22Rv1 (cell line): ENCODE results near the gene STOML1.
A peak's percentile ranks its signal among the peaks of the same experiment; 100 is the strongest.

ENCODE experiments used
- ZFX ChIP-seq: fragments of 450-650 bp; IDR thresholded peaks from 2 replicates; pipeline ENCODE4 v1.6.1; 2017; ENCODE audit warnings: antibody characterized with exemption, borderline replicate concordance
- TF ChIP-seq, protein P1 (sequence below): fragments of 450-650 bp; IDR thresholded peaks from 2 replicates; pipeline ENCODE4 v1.5.1; 2017; ENCODE audit warnings: mild to moderate bottlenecking

DNA sequence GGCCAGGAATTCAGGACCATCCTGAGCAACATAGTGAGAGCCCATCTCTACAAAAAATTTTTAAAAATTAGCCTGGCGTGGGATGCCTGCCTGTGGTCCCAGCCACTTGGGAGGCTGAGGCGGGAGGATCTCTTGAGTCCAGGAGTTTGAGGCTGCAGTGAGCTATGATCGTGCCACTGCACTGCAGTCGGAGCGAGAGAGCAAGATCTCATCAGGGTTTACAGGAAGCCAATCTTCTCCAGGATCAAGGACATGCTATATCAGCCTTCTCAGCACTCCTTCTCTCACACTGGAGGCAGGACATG is 451 bp upstream of the STOML1 start:
- TF ChIP-seq, protein P1, sequence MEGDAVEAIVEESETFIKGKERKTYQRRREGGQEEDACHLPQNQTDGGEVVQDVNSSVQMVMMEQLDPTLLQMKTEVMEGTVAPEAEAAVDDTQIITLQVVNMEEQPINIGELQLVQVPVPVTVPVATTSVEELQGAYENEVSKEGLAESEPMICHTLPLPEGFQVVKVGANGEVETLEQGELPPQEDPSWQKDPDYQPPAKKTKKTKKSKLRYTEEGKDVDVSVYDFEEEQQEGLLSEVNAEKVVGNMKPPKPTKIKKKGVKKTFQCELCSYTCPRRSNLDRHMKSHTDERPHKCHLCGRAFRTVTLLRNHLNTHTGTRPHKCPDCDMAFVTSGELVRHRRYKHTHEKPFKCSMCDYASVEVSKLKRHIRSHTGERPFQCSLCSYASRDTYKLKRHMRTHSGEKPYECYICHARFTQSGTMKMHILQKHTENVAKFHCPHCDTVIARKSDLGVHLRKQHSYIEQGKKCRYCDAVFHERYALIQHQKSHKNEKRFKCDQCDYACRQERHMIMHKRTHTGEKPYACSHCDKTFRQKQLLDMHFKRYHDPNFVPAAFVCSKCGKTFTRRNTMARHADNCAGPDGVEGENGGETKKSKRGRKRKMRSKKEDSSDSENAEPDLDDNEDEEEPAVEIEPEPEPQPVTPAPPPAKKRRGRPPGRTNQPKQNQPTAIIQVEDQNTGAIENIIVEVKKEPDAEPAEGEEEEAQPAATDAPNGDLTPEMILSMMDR, result peak; percentile 72; the same call in 1 of the 2 replicates
- TF ChIP-seq ZFX, result no peak
